ENCODE results near the gene SLC6A18. TPM values are rescaled to one million over a fixed set of nuclear protein-coding genes. Genes with fewer than 3 reads are reported as not detected.
A peak's percentile ranks its signal among the peaks of the same experiment; 100 is the strongest.

Gene SLC6A18
- total and polyA plus RNA-seq, 2 of the 13 experiments (the other 11 are each of a cell fraction or from before 2014, with no cell fraction given): not detected

GRCh38 chr5:1182633-1183423 is 42.4 kb upstream of the SLC6A18 start (continued):
- TF ChIP-seq PBX3 (CRISPR knock-in tag; IDR thresholded peaks at IDR 0.05; ENCODE audit: borderline replicate concordance) (no peak), MTF1 (CRISPR knock-in tag; IDR thresholded peaks at IDR 0.05) (no peak), ZFP1 (CRISPR knock-in tag; IDR thresholded peaks at IDR 0.05) (peak; percentile 96), IRF1 (CRISPR knock-in tag; IDR thresholded peaks at IDR 0.05; ENCODE audit: low read depth) (no peak), NRL (CRISPR knock-in tag; IDR thresholded peaks at IDR 0.05; ENCODE audit: borderline replicate concordance) (0 out of 2 replicates have a peak, but pooled peaks have one; percentile 40), ZBTB8A (CRISPR knock-in tag; IDR thresholded peaks at IDR 0.05; ENCODE audit: borderline replicate concordance, low read depth) (no peak), ZBTB26 (CRISPR knock-in tag; IDR thresholded peaks at IDR 0.05; ENCODE audit: borderline replicate concordance) (no peak), ETV5 (CRISPR knock-in tag; IDR thresholded peaks at IDR 0.05; ENCODE audit: borderline replicate concordance) (peak; percentile 62), CREM (IDR thresholded peaks at IDR 0.05) (peak; percentile 29; the same call in 1 of the 2 replicates), CREM (CRISPR knock-in tag; IDR thresholded peaks at IDR 0.05) (no peak), MED8 (CRISPR knock-in tag; IDR thresholded peaks at IDR 0.05; ENCODE audit: insufficient replicate concordance) (peak; percentile 38), HCFC1 (IDR thresholded peaks at IDR 0.05; ENCODE audit: low read depth, low read length) (no peak), PITX1 (CRISPR knock-in tag; IDR thresholded peaks at IDR 0.05) (peak; percentile 66; the same call in 1 of the 2 replicates), ZBTB46 (CRISPR knock-in tag; IDR thresholded peaks at IDR 0.05; ENCODE audit: borderline replicate concordance) (no peak), HIC2 (CRISPR knock-in tag; IDR thresholded peaks at IDR 0.05; ENCODE audit: low read depth) (peak; percentile 51), PRDM15 (CRISPR knock-in tag; IDR thresholded peaks at IDR 0.05) (no peak), SKI (IDR thresholded peaks at IDR 0.05; ENCODE audit: partially characterized antibody) (peak; percentile 11), SCMH1 (CRISPR knock-in tag; IDR thresholded peaks at IDR 0.05; ENCODE audit: borderline replicate concordance) (no peak)

Data from HepG2 (cell line).